PC-3 (cell line): ENCODE results near the gene PUS7L. TPM values are rescaled to one million over a fixed set of nuclear protein-coding genes. Genes with fewer than 3 reads are reported as not detected.

Experiments
- total RNA-seq: library from RNA; depleted of rRNA; stranded (reverse); fragments of >200 nt; gene quantifications from 2 replicates; pipeline ENCODE4 v1.2.3, GENCODE V29; 2014; rRNA removed

Gene PUS7L
- total RNA-seq, 1 experiment from 2014 or later = 14.6 TPM

Other genes starting within 250 kb of the PUS7L start
- 1.0 and 1.6 TPM in 2 replicates for gene ADAMTS20, start 206.6 kb downstream of the PUS7L start, total RNA-seq
- 5.6 and 8.9 TPM in 2 replicates for gene IRAK4, start 161 bp upstream of the PUS7L start, total RNA-seq
- 167 and 226 TPM in 2 replicates for gene TWF1, start 47.5 kb upstream of the PUS7L start, total RNA-seq
- 7.9 and 9.0 TPM in 2 replicates for gene TMEM117, start 77.3 kb upstream of the PUS7L start, total RNA-seq